MM.1S (cell line): Measurements from ENCODE around the gene BRD3OS.

ENCODE experiments used
- DNase-seq: peaks from one replicate; pipeline ENCODE4 v3.0.0-alpha.2; 2015
- H2AFZ ChIP-seq: fragments of 300-600 bp; sonication (generic); 2 replicates; pipeline ENCODE4 v1.6.0; 2016; ENCODE audit warnings: antibody characterized with exemption, low read length
- H3F3A ChIP-seq: fragments of 300-600 bp; sonication (generic); 2 replicates; pipeline ENCODE4 v1.6.1; 2016; ENCODE audit warnings: mild to moderate bottlenecking, antibody characterized with exemption, low read length, moderate library complexity, mixed read lengths; ENCODE audit not compliant: insufficient read depth
- H3K27ac ChIP-seq: fragments of 300-600 bp; sonication (generic); 2 replicates; pipeline ENCODE4 v1.5.1; 2016; ENCODE audit warnings: mild to moderate bottlenecking, low read length
- H3K27me3 ChIP-seq: fragments of 300-600 bp; sonication (generic); replicated peaks from 2 replicates; pipeline ENCODE4 v1.6.0; 2016; ENCODE audit warnings: low read length; ENCODE audit not compliant: insufficient read depth
- H3K36me3 ChIP-seq: fragments of 300-600 bp; sonication (generic); replicated peaks from 2 replicates; pipeline ENCODE4 v1.6.1; 2016; ENCODE audit warnings: mild to moderate bottlenecking, low read length, mixed read lengths; ENCODE audit not compliant: insufficient read depth
- H3K4me1 ChIP-seq: fragments of 300-600 bp; sonication (generic); 2 replicates; pipeline ENCODE4 v1.6.1; 2016; ENCODE audit warnings: low read length, mixed read lengths
- H3K4me2 ChIP-seq: fragments of 300-600 bp; sonication (generic); 2 replicates; pipeline ENCODE4 v1.6.0; 2016; ENCODE audit warnings: low read depth, low read length
- H3K4me3 ChIP-seq: fragments of 300-600 bp; sonication (generic); 2 replicates; pipeline ENCODE4 v1.5.1; 2016; ENCODE audit warnings: low read length, mixed read lengths
- H3K79me2 ChIP-seq: fragments of 300-600 bp; sonication (generic); 2 replicates; pipeline ENCODE4 v1.6.1; 2016; ENCODE audit warnings: mixed run types, low read length, mixed read lengths
- H3K9ac ChIP-seq: fragments of 300-600 bp; sonication (generic); 2 replicates; pipeline ENCODE4 v1.6.1; 2016; ENCODE audit warnings: low read length, mixed read lengths
- H3K9me2 ChIP-seq: fragments of 300-600 bp; sonication (generic); replicated peaks from 2 replicates; pipeline ENCODE4 v1.6.1; 2016; ENCODE audit warnings: mild to moderate bottlenecking, low read length, mixed read lengths; ENCODE audit not compliant: insufficient read depth
- H3K9me3 ChIP-seq: fragments of 300-600 bp; sonication (generic); replicated peaks from 2 replicates; pipeline ENCODE4 v1.6.1; 2016; ENCODE audit warnings: mild to moderate bottlenecking, low read length, mixed read lengths; ENCODE audit not compliant: insufficient read depth
- H4K20me1 ChIP-seq: fragments of 300-600 bp; sonication (generic); 2 replicates; pipeline ENCODE4 v1.6.1; 2016; ENCODE audit warnings: mild to moderate bottlenecking, low read length, moderate library complexity, mixed read lengths; ENCODE audit not compliant: insufficient read depth
- EZH2 ChIP-seq: fragments of 300-600 bp; sonication (generic); optimal IDR thresholded peaks from 2 replicates; pipeline ENCODE3; 2017; ENCODE audit warnings: low read depth, mild to moderate bottlenecking, antibody characterized with exemption, low read length, mixed read lengths
- EZH2phosphoT487 ChIP-seq: fragments of 300-600 bp; sonication (generic); IDR thresholded peaks from 2 replicates; pipeline ENCODE4 v1.6.1; 2018; ENCODE audit warnings: antibody characterized with exemption, low read length
- TF ChIP-seq, protein P1 (sequence below): fragments of 300-600 bp; sonication (generic); IDR thresholded peaks from 2 replicates; pipeline ENCODE4 v1.5.1; 2016; ENCODE audit warnings: antibody characterized with exemption, low read length, mixed read lengths

BRD3OS gene

DNA sequence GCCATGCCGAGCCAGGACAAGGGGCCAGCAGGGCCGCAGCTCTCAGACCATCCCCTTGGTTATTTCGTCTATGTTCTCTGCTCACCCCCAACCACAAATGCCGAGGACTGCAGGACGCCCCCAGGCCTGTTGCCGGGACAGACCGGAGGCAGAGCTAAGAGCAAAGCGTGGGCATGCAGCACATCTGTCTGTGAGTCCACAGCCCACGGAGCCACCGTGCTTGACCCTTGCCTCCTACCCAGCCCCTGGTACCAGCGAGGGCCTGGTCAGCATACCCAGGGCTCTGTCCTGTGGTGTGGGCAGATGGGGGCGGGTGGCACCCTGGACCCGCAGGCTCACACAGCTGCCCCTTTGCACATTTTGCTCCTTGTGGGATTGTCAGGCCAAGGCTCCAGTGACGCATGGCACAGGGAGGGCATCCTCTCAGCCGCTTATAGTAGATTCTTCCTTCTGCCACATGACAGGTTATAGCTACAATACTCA lies 37.8 kb downstream of the BRD3OS start:
- H4K20me1 ChIP-seq: peaks cover 5% of the 10 kb centered on the region; the same call in 1 of the 2 replicates
- H3K4me1 ChIP-seq: peaks cover 26% of the 10 kb centered on the region
- H3K9me3 ChIP-seq: no peaks in the 10 kb centered on the region
- no peak overlapping the region for H3K4me2 ChIP-seq
- TF ChIP-seq EZH2 (no peak), EZH2phosphoT487 (no peak)
- TF ChIP-seq, protein P1, sequence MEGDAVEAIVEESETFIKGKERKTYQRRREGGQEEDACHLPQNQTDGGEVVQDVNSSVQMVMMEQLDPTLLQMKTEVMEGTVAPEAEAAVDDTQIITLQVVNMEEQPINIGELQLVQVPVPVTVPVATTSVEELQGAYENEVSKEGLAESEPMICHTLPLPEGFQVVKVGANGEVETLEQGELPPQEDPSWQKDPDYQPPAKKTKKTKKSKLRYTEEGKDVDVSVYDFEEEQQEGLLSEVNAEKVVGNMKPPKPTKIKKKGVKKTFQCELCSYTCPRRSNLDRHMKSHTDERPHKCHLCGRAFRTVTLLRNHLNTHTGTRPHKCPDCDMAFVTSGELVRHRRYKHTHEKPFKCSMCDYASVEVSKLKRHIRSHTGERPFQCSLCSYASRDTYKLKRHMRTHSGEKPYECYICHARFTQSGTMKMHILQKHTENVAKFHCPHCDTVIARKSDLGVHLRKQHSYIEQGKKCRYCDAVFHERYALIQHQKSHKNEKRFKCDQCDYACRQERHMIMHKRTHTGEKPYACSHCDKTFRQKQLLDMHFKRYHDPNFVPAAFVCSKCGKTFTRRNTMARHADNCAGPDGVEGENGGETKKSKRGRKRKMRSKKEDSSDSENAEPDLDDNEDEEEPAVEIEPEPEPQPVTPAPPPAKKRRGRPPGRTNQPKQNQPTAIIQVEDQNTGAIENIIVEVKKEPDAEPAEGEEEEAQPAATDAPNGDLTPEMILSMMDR: no peak
- no peak overlapping the region for H2AFZ ChIP-seq
- H3K36me3 ChIP-seq: no peaks in the 10 kb centered on the region
- H3K4me3 ChIP-seq: no peak overlapping the region
- no peaks in the 10 kb centered on the region; the same call in 1 of the 2 replicates for H3K27me3 ChIP-seq
- peaks cover 33% of the 10 kb centered on the region for H3K79me2 ChIP-seq
- DNase-seq: no peak
- H3F3A ChIP-seq: no peaks in the 10 kb centered on the region
- H3K27ac ChIP-seq: no peak overlapping the region
- H3K9me2 ChIP-seq: no peaks in the 10 kb centered on the region
- H3K9ac ChIP-seq: no peak overlapping the region

DNA sequence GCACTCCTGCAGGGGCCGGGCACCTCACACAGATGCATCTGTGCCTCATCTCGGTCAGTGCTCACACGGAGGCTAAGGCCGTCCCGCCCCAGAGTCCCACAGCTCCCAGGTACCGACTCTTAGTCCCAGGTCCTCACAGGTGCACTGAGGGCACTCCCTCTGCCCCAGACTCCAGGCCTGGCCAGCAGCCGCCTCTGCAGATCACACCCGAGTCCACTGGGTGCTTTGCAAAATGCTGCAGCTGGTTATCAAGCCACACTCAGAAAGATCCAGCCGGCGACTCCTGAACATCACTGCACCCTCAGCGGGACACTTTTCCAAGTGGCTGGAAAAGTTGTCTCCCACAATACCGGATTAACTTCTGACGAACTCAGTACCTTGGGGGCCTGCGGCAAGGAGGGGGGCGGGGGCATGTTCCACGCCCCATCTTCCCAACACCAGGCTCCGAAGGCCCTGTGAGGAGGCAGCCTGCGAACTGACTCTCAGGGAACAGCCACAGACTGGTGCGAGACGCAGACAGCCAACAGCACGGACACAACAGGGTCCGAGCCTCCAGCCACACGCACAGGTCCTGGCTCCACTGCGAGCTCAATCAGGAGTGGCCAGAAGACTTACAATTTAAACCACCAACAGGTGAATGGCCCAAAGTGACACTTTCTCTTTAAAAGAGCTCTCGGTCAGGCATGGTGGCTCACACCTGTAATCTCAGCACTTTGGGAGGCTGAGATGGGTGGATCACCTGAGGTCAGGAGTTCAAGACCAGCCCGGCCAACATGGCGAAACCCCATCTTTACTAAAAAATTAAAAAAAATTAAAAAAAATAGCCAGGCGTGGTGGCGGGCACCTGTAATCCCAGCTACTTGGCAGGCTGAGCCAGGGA lies 38.5 kb downstream of the BRD3OS start:
- Histone ChIP-seq H3F3A (no peaks in the 10 kb centered on the region), H2AFZ (no peak overlapping the region), H4K20me1 (peaks cover 5% of the 10 kb centered on the region; the same call in 1 of the 2 replicates), H3K27ac (no peak overlapping the region), H3K4me3 (no peak overlapping the region), H3K4me1 (peaks cover 26% of the 10 kb centered on the region), H3K9me3 (no peaks in the 10 kb centered on the region), H3K79me2 (peaks cover 33% of the 10 kb centered on the region), H3K36me3 (no peaks in the 10 kb centered on the region), H3K9me2 (no peaks in the 10 kb centered on the region), H3K9ac (no peak overlapping the region), H3K4me2 (no peak overlapping the region), H3K27me3 (no peaks in the 10 kb centered on the region; the same call in 1 of the 2 replicates)
- no peak for DNase-seq
- TF ChIP-seq EZH2 (no peak), EZH2phosphoT487 (no peak)
- TF ChIP-seq, protein P1: no peak

DNA sequence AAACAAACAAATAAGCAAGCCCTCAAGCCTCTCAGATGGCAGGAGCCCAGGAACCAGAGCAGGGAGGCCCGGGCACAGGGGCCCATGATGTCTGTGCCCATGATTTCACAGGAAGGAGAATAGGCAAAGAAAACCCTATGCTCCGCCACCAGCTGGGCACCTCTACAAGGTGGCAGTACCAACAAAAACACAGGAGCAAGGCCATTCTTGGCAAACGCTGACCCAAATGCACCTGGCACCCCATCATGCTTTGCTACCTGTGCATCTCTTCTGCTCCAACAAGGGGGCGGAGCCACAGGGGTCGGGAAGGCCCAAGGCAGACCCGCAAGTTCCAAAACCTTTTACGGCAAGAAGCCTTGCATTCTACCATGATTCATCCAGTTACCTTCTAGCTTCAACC lies 39.4 kb downstream of the BRD3OS start:
- Histone ChIP-seq H4K20me1 (peaks cover 5% of the 10 kb centered on the region; the same call in 1 of the 2 replicates), H3K9me3 (no peaks in the 10 kb centered on the region), H3K36me3 (no peaks in the 10 kb centered on the region), H2AFZ (no peak overlapping the region), H3K9ac (no peak overlapping the region), H3K4me3 (no peak overlapping the region), H3K9me2 (no peaks in the 10 kb centered on the region), H3K79me2 (peaks cover 27% of the 10 kb centered on the region), H3F3A (no peaks in the 10 kb centered on the region), H3K27me3 (peaks cover 6% of the 10 kb centered on the region), H3K27ac (no peak overlapping the region), H3K4me2 (no peak overlapping the region), H3K4me1 (peaks cover 19% of the 10 kb centered on the region)
- TF ChIP-seq EZH2phosphoT487 (no peak), EZH2 (no peak)
- DNase-seq: no peak
